Stimulated activated CD4-positive, alpha-beta T cell treated with anti-CD3 and anti-CD28 coated beads, Interleukin-2, amount 100 ng/mL, for 48 hours (primary cell): Measurements from ENCODE around the gene RASL11B.
"Not testable (repeated sequence)": the region's sequence is repeated elsewhere in the genome, so short reads cannot be mapped to it uniquely, and the experiment has no call there.

ENCODE experiments used
- DNase-seq, 2 donors: peaks; one replicate each; pipeline ENCODE4 v3.0.0-alpha.2; 2020

Gene RASL11B, protein sequence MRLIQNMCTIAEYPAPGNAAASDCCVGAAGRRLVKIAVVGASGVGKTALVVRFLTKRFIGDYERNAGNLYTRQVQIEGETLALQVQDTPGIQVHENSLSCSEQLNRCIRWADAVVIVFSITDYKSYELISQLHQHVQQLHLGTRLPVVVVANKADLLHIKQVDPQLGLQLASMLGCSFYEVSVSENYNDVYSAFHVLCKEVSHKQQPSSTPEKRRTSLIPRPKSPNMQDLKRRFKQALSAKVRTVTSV

DNA sequence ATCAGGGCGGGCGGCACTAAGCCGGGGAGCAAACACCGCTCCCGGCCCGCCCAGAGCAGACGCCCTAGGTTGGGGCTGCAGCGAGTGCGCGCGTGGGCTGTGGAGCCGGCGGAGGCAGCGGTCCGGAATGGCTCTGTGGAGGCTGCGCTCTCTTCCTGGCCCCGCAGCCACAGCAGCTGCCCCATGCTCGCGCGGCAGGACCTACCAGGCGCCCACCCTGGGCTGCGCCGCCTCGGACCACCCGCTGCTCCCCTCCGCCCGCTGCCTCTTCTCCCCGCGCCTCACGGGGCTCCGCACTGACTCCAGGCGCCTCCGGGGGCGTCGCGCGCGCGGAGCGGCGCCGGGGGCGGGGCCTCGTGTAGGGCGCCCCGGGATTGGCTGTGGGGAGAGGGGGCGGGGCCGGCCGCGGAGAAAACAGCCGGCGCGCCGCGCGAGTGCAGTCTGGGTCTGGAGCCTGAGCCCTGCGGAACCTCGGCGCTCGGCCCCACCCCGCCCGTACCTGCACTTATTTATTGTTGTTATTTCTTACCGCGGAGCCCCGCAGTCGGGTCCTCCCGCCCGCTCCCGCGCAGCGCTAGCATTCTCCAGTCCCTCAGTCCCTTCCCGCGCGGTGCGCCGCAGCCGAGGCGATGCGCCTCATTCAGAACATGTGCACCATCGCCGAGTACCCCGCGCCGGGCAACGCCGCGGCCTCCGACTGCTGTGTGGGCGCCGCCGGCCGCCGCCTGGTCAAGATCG, at the start of gene RASL11B:
RASL11B (plus strand) TSS at position 439 of the 738 bp plus-strand sequence; CDS start at position 630, 191 bp downstream.
- peak; percentile 79 to 81 for DNase-seq

DNA sequence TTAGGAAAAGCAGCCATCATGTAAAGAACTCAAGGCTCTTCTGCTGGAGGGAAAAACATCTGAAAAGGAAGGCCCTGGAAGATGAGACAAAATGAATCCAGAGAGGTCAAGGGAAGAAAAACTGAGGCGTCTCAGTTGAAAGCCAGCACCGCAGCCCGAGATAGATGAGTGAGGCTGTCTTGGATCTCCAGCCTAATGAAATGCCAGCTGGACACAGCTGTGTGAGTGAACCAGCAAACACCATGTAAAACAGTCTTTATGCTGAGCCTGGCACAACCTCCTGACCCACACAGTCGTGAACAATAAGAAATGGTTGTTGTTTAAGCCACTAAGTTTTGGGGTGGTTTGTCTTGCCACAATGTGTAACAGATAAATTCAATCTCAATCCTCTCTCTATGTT, 48.6 kb upstream of the RASL11B start:
- DNase-seq, result no peak

DNA sequence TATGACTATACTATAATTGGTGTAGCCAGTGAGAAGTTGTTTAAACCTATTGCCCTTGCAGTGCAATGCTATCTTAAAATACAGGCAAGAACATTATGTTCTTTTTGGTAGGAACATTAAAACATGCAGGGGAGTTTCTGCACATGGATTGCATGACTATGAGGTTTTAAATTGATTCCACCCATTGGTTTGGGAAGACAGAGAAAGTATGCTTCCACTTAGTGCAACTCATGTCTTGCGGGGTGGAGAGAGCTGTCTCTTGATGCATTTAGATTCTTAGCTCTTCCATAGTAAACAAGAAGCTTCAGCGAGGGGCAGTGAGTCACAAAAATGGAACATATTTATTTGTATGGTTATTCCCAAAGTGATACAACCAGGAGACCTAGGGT, 39.5 kb upstream of the RASL11B start:
- no peak for DNase-seq

DNA sequence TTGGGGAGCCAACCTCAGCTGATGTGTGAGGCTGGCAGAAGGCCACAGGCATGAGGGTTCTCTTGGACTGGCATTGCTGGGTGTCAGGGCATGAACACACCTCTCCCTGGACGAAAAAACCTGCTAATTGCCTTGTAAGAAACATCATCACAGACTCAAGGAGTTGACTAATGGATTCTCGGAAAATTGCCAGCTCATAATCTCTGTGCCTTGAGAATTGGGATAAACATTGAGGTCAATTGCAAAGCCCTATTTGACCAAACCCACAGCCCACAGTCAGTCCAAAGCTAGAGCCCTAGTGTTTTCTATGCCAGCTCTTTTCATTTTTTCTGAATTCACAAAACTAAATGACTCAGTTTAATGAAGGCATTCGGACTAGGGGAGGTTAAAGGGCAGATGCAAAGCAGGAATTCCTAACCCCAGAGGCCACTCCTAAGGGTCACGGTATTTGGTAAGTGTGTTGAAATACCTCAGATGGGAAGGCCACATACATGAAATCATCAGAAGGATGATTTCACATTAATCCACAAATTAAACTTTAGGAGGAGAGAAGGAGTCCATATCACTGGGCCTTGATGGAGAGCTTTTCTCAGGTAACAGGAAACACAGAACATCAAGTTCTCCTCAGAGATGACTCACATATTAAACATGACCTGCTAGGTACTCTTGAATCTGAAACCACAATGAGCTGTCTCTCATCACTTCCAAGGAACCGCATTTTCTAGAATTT, 39.0 kb upstream of the RASL11B start:
- DNase-seq, result no peak

DNA sequence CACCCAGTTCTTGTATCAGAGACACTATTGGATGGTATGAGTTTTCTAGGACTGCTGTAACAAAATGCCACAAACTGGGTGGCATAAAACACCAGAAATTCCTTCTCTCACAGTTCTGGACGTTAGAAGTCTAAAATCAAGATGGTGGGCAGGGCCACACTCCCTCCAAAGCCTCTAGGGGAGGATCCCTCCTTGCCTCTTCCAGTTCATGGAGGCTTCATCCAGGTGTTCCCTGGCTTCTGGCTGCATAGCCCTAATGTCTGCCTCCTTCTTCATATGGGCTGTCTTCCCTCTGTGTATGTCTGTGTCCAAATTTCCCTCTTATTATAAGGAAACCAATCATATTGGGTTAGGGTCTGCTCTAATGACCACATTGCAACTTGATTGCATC, 38.4 kb upstream of the RASL11B start:
- no peak for DNase-seq

DNA sequence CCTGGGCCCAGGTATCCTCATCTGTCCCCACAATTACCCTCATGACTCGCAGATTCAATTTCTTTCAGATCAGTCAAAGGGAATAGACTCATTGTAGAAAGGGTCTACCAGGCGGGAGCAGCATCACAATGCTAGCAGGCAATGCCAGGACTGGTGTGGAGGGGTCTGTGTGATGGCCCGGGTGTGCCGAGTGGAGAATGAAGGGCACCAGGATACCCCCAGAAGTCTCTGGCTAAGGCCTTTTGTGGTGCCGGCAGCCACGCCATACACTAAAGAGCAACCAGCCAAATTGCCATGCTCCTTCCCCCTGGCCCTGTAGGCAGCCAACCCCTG, 37.9 kb upstream of the RASL11B start:
- no peak for DNase-seq

DNA sequence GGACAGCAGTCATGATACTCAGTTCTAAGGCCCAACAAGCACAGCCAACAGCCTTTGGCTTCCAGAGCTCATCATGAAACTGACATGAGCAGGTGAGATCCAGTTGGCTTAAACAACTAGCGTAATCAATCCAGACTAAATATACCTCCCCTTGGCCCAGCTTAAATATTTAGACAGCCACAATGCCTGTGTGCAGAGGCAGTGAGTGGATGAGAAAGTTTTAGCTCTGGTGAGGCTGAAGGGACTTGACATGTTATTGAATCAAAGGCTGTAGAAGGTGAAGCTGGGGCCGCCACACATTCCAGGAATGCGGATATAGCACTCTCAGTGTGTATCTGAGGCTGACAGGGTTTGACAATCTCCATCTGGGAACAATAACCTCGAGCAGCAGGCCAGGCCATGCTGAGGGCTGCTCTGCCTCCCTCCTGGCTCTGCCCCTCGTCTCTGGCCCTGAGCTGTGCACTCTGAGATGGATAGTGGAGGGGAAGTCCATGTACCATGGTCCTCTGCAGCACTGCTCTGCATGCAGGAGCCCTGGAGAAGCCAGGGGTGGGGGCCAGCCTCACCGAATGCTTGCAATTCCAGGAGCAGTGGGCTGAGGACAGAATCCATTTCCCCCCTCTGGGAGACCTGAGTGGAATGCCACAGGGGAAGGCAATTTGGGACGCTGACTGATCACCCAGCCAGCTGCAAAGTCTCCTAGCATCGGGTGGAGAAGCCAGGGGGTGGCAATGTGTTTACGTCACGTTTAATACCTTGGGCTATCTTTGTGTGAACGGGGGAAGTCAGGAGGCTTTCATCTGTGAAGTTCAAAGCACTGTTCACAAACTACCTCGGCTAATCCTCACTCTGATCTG, 37.3 kb upstream of the RASL11B start:
- no peak for DNase-seq

DNA sequence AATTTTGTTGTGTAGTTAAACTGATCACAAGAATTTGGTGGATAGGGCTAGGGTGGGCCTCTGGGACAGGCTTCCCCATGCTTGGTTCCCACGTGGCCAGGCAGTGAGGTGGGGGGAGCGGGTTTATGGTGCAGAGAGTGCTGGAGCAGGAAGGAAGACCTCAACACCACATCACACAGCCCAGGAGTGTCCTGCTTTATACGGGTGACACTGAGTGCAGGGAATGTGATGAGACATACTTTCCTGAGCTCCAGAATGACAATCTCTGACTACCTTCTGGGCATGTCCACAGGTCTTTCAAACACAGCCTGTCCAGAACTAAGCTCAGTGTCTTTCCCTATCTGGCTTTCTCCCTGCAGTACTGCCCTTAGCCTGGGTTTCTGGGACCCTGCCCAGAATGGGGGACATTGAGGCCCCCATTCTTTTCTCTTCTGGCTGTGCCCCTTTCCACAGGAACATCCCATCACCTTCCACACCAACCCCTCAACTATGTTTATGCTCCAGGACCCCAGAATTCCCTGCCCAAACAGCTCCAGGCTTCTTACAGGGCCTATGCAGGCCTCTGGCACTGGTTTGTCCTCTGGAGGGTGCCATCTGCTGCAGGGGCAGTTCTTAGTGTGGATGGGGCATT, 36.5 kb upstream of the RASL11B start:
- DNase-seq, result no peak

DNA sequence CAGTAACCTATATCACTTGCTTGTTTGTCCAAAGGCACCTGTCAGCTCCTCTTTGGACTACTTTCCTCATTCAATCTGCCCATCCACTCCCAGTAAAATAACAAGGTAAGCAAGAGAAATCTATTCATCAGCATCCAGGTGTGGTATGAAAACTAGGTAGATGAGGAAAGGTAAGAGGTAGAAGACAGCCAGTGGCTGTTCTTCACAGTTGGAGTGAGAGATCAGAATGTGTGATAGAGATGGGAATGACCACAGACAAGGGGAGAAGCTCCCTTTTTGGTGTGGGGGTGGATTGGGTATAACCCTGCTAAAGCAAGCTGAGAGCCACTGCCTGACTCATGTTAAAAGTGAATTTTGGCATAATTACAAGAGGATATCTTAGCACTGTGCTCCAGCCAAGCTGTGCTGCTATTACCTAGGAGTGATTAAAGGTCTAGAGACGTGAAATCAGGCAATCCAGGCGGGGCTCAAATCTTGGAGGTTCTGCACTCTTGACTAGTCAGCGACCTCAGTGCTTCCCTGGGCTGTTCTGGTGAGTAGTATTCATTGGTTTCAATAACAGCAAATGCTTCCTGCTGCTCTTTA, 28.1 kb upstream of the RASL11B start:
- no peak for DNase-seq

DNA sequence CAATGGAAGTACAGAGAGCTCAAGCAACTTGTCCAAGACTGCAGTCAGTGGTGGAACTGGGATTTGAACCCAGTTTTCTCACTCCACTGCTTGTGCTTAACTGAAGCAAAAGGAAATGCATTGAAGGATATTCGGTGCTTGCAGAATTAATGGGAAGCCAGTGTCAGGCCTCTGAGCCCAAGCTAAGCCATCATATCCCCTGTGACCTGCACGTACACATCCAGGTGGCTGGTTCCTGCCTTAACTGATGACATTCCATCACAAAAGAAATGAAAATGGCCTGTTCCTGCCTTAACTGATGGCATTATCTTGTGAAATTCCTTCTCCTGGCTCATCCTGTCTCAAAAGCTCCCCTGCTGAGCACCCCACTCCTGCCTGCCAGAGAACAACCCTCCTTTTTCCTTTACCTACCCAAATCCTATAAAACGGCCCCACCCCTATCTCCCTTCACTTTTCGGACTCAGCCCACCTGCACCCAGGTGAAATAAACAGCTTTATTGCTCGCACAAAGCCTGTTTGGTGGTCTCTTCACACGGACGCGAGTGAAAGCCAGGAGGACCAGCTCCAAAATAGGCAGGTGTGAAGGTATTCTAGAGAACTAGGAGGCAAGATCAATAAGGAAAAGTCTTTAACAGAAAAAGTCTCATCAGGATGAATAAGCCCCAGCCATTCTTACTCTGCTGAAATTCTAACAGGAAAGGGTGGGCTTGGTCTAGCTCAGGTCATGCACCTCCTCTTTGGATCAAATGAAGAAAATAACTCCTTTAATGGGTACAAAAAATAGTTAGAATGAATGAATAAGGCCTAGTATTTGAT, 27.3 kb upstream of the RASL11B start:
- DNase-seq, result not testable (repeated sequence)

DNA sequence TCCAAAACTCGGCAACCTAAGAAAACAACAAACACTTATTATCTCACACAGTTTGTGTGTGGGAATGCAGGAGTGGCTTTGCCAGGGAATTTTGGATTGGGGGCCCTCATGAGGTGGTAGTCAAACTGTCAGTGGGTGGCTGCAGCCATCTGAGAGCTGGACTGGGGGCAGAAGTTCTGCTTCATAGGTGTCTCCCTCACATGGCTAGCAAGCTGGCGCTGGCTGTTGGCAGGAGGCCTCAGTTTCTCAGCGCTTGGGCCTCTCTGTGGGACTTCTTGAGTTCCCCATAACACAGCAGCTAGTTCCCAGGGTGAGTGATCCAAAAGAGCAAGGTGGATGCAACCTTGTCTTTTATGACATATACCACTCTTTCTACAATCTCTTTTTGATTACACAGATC, 26.0 kb upstream of the RASL11B start:
- DNase-seq, result no peak

DNA sequence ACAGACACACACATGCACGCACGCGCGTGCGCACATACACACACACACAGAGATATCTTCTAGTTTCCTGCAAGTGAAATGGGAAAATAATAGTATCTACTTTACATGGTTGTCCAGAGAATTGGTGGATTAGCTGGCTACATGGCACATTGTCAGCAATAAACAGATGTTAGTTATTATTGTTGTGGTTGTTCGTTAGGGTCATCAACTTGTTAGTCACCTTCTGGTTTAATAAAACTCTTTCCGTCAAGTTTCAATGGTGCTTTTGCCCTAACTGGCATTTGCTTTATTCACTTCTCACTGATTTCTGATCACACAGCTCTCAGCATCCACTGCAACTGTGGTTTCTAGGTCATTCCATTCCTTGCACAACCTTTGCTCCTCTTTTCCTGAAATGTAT, 25.4 kb upstream of the RASL11B start:
- DNase-seq, result no peak

DNA sequence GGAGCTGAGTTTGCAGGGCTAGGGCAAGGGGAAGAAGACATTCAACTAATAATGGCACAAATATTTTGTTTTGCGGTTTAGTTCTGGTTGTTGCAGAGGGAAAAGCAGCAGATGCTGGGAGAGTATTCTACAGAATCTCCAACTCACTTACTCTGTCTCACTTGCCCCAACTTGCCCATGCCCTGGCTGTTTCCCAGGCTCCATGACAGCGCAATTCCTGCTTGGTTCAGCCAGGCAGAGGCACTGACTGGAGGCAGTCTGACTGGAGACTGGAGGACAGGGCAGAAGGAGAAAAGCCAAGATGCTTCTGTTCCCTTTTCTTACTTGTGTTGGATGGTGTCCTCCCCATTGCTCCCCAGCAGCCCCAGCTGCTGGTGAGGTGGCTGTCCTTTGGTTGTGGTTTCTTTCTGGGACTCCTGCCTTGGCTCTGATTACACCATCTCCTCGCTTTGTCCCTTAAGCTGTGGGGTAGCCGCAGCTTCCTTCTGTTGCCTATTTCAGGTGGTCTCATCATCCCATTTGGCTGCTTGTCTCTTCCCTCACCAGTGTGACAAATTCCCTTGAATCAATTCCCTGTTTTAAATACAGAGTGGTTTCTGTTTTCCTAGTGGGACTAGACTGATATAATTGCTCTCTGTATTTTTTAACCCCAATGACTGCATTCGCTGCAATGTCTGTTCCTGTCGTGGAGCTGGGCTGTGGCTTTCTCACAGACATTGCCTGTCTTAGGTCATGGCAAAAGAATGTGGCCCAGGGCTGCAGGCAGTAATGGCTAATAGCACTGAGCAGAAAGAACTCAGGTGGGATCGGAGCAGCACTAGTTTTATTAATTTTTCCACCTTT, 24.2 kb upstream of the RASL11B start:
- DNase-seq, result no peak

DNA sequence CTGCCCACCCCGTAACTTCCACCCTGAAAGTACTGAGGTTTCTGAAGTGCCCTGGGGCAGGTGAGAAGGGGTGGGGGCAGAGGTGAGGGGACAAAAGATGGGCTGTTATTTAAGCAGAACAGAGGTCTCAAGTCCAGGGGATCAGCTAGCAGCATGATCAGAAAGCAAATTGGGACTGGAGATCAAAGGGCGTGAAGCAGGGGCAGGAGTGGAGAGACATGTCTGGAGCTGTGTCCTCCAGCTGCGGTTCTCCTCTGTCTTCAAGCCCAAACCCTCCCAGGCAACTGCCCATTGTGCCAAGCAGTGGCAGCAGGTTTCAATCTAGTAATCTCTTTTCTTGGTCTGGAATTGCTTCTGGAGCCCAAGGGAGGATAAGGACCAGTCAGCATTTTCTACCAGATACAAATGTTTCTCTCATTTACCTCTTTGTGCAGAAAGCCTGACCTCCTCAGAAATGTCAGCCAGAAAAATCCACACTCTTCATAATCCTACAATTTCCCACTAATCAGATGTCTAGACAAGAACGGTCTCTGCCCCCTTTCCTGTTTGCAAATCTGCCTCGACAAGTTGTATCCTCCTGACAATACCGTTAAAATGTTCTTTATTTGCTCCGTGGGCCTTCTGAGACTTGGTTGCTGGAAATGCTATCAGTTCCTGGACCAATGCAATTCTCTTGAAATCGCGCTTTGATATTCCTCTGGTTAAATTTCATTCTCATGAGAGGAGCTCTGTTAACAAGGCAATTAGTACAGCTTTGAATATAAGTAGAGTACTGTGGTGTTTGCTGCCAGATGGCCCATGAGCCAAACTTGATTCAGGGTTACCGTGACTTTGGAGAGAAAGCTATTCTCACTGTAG, 23.2 kb upstream of the RASL11B start:
- no peak for DNase-seq

DNA sequence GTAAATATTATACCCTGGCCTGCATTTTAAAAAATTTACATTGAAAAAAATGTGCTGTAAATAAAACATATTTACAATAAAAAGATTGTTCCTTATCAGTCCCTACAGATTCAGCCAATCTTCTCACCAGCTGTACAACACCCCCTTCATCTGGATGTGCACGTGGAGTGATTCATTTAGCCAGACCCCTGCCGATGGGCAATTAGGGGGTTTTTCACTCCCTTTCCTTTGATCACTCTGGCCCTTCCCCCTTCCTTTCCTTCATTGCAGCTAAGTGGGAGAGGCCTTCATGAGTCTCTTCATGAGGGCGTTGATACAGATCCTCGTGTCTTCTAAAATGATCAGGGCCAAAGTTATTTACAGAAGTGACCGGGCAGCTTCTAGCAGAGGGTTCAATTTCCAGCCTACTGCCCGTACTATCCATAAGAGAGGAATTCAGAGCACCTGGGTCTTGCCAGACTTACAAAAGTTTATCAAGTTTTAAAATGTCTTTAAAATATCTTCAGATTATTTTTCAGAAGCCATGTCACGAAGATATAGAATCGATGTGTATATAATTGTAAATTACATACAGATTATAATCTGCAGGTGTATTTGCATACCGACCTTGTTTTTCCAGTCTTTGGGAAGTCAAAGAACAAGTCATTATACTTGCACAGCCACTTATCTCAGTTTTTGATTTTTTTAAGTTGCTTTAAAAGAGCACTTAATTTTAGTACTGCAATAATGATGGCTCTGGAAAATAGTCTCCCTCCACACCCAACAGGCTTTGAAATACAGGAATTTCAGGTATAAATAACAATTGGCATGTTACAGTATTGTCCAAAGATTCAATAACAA, 21.4 kb upstream of the RASL11B start:
- DNase-seq, result no peak

DNA sequence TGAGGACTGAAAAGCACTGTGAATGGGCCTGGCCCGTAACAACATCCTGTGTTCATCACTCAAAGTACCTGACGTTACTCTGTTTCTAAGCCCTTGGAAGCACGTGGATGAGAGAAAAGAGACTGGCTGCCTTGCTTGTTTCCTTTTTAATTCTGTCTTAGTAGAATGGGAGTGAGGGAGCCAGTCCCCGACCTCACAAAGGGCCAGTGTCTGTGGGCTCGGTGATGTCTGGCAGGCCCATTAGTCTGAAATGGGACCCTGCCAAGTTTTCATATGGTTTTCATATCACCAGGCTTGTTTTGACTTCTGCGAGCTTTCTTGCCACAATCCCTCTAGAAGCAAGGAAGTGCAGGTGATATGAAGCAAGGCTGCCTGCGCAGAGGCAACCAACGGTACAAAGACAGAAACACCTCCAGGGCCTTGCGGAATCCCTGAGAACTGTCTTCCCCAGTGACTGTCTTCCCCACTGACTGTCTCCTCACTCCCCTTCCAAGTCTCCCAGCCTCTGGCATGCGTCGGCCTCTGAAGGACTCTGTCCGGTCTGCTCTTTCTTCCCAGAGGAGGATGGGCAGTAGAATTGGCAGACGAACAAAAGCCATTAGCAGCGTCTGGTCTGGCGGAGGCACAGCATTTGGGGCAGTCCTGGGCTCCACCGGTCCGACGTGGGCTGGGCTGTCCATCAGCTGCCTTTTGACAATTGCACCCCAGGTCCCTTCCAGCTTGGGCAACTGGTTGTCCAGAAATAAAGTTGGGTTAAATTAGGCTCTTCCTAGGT, 20.2 kb upstream of the RASL11B start:
- no peak for DNase-seq

DNA sequence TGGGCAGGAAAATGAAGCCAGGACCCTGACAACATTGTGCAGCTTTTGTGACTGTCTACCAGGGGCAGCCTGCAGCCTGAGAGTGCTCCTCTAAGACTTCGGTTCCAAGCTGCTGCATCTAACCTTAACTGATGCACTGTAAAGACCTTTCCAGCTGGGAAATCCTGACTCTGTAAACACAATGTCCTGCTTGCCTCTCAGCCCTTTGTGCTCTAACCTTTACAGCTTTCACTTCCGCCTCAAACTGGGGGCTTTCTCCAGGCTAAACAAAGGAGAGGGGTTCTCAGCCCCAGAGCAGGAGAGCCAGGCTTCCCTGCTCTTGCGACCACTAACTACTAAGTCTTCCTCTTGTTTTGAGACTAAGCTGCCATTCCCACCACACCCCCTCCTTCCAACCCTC, 19.3 kb upstream of the RASL11B start:
- DNase-seq, result no peak

DNA sequence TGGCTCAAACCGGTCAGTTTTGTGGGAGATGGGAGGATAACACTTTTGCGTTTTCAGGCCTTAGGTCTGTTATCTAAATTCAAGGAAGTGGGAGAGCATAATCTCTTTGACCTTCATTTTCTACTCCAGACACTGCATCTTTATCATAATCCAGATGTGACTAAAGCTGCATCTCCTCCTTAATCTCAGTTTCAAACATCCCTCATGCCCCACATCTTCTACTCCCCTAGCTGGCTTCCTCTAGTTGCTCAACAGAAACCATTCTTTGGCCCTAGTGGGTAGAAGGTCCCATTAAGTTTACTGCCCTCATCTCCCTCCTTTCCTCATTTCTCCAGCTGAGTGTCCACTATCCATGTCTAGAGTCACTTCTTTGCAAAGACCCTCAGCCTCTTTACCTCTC, 18.8 kb upstream of the RASL11B start:
- no peak for DNase-seq
